HepG2 (cell line): ENCODE results near the gene HSF4. TPM values are rescaled to one million over a fixed set of nuclear protein-coding genes. Genes with fewer than 3 reads are reported as not detected.

Experiments used
- ATAC-seq: fragments of 200-7000 bp; cut with Tn5 transposase; 3 replicates; pipeline ENCODE4 v1.9.1; 2020; ENCODE audit warnings: mild to moderate bottlenecking, moderate library complexity
- BruUV-seq: library from RNA; stranded (reverse); fragments of 400-500 nt; replicated peaks from 2 replicates; lab custom pipeline; 2021; lab: Mats Ljungman, UMichigan
- CTCF ChIA-PET: fragments of 300-600 bp; formaldehyde crosslinking; extraction: SDS; loops from one replicate; lab custom pipeline; 2021; ENCODE audit warnings: low total read pairs, inconsistent platforms, low intra/inter-chr PET ratio; lab: Yijun Ruan, JAX
- POLR2A ChIA-PET: fragments of 350-600 bp; sonication (Branson Sonifier 250); formaldehyde crosslinking; loops from one replicate; lab custom pipeline; 2020; ENCODE audit warnings: antibody characterized with exemption, inconsistent platforms; lab: Yijun Ruan, JAX
- DNase-seq: peaks from one replicate; pipeline ENCODE4 v3.0.0-alpha.2; 2015; ENCODE audit warnings: low spot score
- FAIRE-seq: peaks from 3 replicates; lab custom pipeline; 2011; peaks lifted over from hg19 to GRCh38; lab: Jason Lieb, UNC
- H2AFZ ChIP-seq: one replicate; pipeline ENCODE4 v1.6.1; 2011; ENCODE audit warnings: low read length, inconsistent platforms
- H3K27ac ChIP-seq: fragments of 300-600 bp; 3 replicates; pipeline ENCODE4 v1.8.0; 2011; ENCODE audit warnings: mixed run types, mild to moderate bottlenecking, mixed read lengths, low read length, inconsistent platforms; ENCODE audit not compliant: insufficient read depth; ENCODE audit errors: extremely low read length
- H3K27me3 ChIP-seq, 2 experiments: fragments of 200-600 bp in 1 of 2; 2 replicates in 1 of 2; 3 replicates in 1 of 2; pipeline versions ENCODE4 v1.6.0 to v1.8.0; 2011; ENCODE audit warnings: low read length in 2 of 2, mild to moderate bottlenecking in 2 of 2, moderate library complexity in 2 of 2, inconsistent platforms in 1 of 2; ENCODE audit not compliant: insufficient read depth in 2 of 2, control insufficient read depth in 1 of 2
- H3K36me3 ChIP-seq, 2 experiments: fragments of 200-600 bp in 1 of 2; replicated peaks in 1 of 2; 2 replicates in 1 of 2; 3 replicates in 1 of 2; pipeline versions ENCODE4 v1.5.1 to v1.8.0; 2011; ENCODE audit warnings: low read length in 2 of 2, inconsistent platforms in 1 of 2; ENCODE audit not compliant: insufficient read depth in 2 of 2, control insufficient read depth in 1 of 2
- H3K4me1 ChIP-seq: 2 replicates; pipeline ENCODE4 v1.5.1; 2012; ENCODE audit warnings: low read length, inconsistent platforms; ENCODE audit not compliant: insufficient read depth
- H3K4me2 ChIP-seq: 2 replicates; pipeline ENCODE4 v1.6.0; 2011; ENCODE audit warnings: low read depth, low read length, inconsistent platforms
- H3K4me3 ChIP-seq, 3 experiments: fragments of 200-600 bp in 1 of 3; sonication (generic), shearing (Covaris generic) in 1 of 3; replicated peaks in 1 of 3; 2 replicates each; pipeline ENCODE4 v1.5.1; 2011 to 2016; ENCODE audit warnings: low read length in 3 of 3, inconsistent platforms in 2 of 3, low read depth in 2 of 3, mild to moderate bottlenecking in 2 of 3, control low read depth in 1 of 3, mixed read lengths in 1 of 3; ENCODE audit not compliant: insufficient read depth in 1 of 3
- H3K79me2 ChIP-seq: one replicate; pipeline ENCODE4 v1.6.1; 2011; ENCODE audit warnings: low read length, inconsistent platforms; ENCODE audit not compliant: insufficient read depth
- H3K9ac ChIP-seq: 2 replicates; pipeline ENCODE4 v1.6.0; 2011; ENCODE audit warnings: mild to moderate bottlenecking, low read depth, low read length, inconsistent platforms; ENCODE audit not compliant: insufficient read depth
- H3K9me3 ChIP-seq: 2 replicates; pipeline ENCODE4 v1.5.1; 2012; ENCODE audit warnings: mild to moderate bottlenecking, low read length
- H4K20me1 ChIP-seq: 2 replicates; pipeline ENCODE4 v1.6.0; 2011; ENCODE audit warnings: inconsistent platforms, mild to moderate bottlenecking, low read length, moderate library complexity; ENCODE audit not compliant: insufficient read depth
- ADNP ChIP-seq: sonication (generic); formaldehyde crosslinking; IDR thresholded peaks from 2 replicates; pipeline ENCODE4 v1.4.0; 2020; ENCODE audit warnings: missing genetic modification reagents
- ETV6 ChIP-seq: sonication (generic); formaldehyde crosslinking; conservative IDR thresholded peaks from 2 replicates; pipeline ENCODE4 v1.4.0; 2020; ENCODE audit warnings: missing genetic modification reagents
- GATAD1 ChIP-seq: IDR thresholded peaks from 2 replicates; pipeline ENCODE4 v1.6.1; 2016; ENCODE audit warnings: missing genetic modification reagents, missing compliant biosample characterization
- KLF11 ChIP-seq: IDR thresholded peaks from 2 replicates; pipeline ENCODE4 v1.6.1; 2016; ENCODE audit warnings: missing compliant biosample characterization
- STAT5B ChIP-seq: sonication (generic); formaldehyde crosslinking; IDR thresholded peaks from 2 replicates; pipeline ENCODE4 v1.4.0; 2020; ENCODE audit warnings: missing genetic modification reagents
- SUZ12 ChIP-seq: fragments of 150-350 bp; IDR thresholded peaks from 2 replicates; pipeline ENCODE4 v1.6.1; 2014; ENCODE audit warnings: low read depth, low read length
- ZBTB25 ChIP-seq: IDR thresholded peaks from 2 replicates; pipeline ENCODE4 v1.6.1; 2018; ENCODE audit warnings: missing genetic modification reagents
- ZBTB42 ChIP-seq: sonication (generic); formaldehyde crosslinking; IDR thresholded peaks from 2 replicates; pipeline ENCODE4 v1.5.0; 2020; ENCODE audit warnings: mild to moderate bottlenecking, missing genetic modification reagents
- ZBTB43 ChIP-seq: sonication (generic); formaldehyde crosslinking; conservative IDR thresholded peaks from 2 replicates; pipeline ENCODE4 v1.4.0; 2020; ENCODE audit warnings: missing genetic modification reagents
- ZFP90 ChIP-seq: sonication (generic); formaldehyde crosslinking; IDR thresholded peaks from 2 replicates; pipeline ENCODE4 v1.8.0; 2022; ENCODE audit warnings: missing genetic modification reagents, mild to moderate bottlenecking, inconsistent platforms, borderline replicate concordance
- ZFX ChIP-seq: sonication (generic); formaldehyde crosslinking; IDR thresholded peaks from 2 replicates; pipeline ENCODE4 v1.4.0; 2020; ENCODE audit warnings: mild to moderate bottlenecking, low read depth, missing genetic modification reagents, moderate library complexity
- ZNF33A ChIP-seq: sonication (generic); formaldehyde crosslinking; IDR thresholded peaks from 2 replicates; pipeline ENCODE4 v1.5.1; 2020; ENCODE audit warnings: missing genetic modification reagents, mild to moderate bottlenecking, moderate library complexity, borderline replicate concordance
- ZNF550 ChIP-seq: sonication (generic); formaldehyde crosslinking; IDR thresholded peaks from 2 replicates; pipeline ENCODE4 v1.4.0; 2020; ENCODE audit warnings: mild to moderate bottlenecking, missing genetic modification reagents, borderline replicate concordance
- ZSCAN22 ChIP-seq: sonication (generic); formaldehyde crosslinking; IDR thresholded peaks from 2 replicates; pipeline ENCODE4 v1.4.0; 2020; ENCODE audit warnings: mild to moderate bottlenecking, missing genetic modification reagents
- WGBS: methylation state at CpG from one replicate; pipeline ENCODE4 v1.1.6; 2017; ENCODE audit warnings: low lambda C conversion rate; 5-methylcytosine and 5-hydroxymethylcytosine counted together
- in situ Hi-C: cut with HindIII; loops from 2 replicates; pipeline ENCODE4 v1.10.0; 2017; ENCODE audit warnings: low pct_unique_long_range_greater_than_20kb; ENCODE audit not compliant: extremely low pct_ligation_motif_present
- intact Hi-C: fragments of 100-400 bp; cut with micrococcal nuclease; formaldehyde crosslinking; loops from one replicate; pipeline ENCODE4 v1.10.0; 2022; ENCODE audit not compliant: unreplicated experiment
- polyA plus RNA-seq, 8 experiments: library from polyadenylated mRNA; depleted of rRNA in 3 of 8; stranded (reverse) in 7 of 8; unstranded in 1 of 8; fragments of >200 nt; fragmentation: Illumina TruSeq in 4 of 8; extraction: Trizol in 4 of 8; gene quantifications; 2 replicates each; pipeline versions ENCODE4 v1.2.1 to v1.2.3, GENCODE V29; 2011 to 2016; ENCODE audit warnings: low read depth in 4 of 8, missing spikeins in 1 of 8, mixed read lengths in 1 of 8; ENCODE audit not compliant: insufficient read depth in 1 of 8
- total RNA-seq, 5 experiments: library from RNA; depleted of rRNA; stranded (reverse); fragments of >200 nt; fragmentation: Illumina TruSeq; extraction: Trizol; gene quantifications; 2 replicates each; pipeline ENCODE4 v1.2.3, GENCODE V29; 2016; ENCODE audit warnings: low read depth in 1 of 5
- TF ChIP-seq, protein P1 (sequence below): sonication (generic); formaldehyde crosslinking; conservative IDR thresholded peaks from 2 replicates; pipeline ENCODE4 v1.5.0; 2020; ENCODE audit warnings: missing genetic modification reagents
- TF ChIP-seq, protein P2 (sequence below), 2 experiments: sonication (generic) in 1 of 2; formaldehyde crosslinking in 1 of 2; IDR thresholded peaks; 2 replicates each; pipeline versions ENCODE4 v1.5.1 to v1.6.1; 2011 to 2020; ENCODE audit warnings: borderline replicate concordance in 1 of 2, low read depth in 1 of 2, low read length in 1 of 2, mild to moderate bottlenecking in 1 of 2, missing genetic modification reagents in 1 of 2, moderate library complexity in 1 of 2
- TF ChIP-seq, protein P3 (sequence below): sonication (generic); formaldehyde crosslinking; IDR thresholded peaks from 2 replicates; pipeline ENCODE4 v1.9.0; 2021; ENCODE audit warnings: missing genetic modification reagents, mild to moderate bottlenecking, borderline replicate concordance

HSF4 gene
- total and polyA plus RNA-seq, 2 of the 13 experiments (the other 11 are each of a cell fraction or from before 2014, with no cell fraction given) = 3.5 to 16.9 TPM

DNA sequence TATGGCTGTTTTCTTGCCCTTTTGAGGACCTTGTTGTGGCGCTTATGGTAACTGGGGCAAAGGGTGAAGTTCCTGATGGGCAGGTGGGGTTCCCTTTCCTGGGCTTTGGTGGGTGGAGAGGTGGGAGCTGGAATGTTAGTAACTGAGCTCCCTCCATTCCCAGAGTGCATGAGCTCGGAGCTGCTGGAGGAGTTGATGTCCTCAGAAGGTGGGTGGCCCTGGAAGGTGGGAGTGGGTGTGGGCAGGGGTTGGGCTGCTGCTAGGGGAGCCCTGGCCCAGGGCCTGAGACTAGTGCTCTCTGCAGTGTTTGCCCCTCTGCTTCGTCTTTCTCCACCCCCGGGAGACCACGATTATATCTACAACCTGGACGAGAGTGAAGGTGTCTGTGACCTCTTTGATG is 33.2 kb downstream of the HSF4 start:
- no peak for FAIRE-seq

More for the DNA sequence above, 33.2 kb downstream of the HSF4 start:
- Histone ChIP-seq H3K79me2 (peaks cover 14% of the 10 kb centered on the region), H3K4me1 (peaks cover 16% of the 10 kb centered on the region), H3K36me3 (peaks cover 50 to 77% of the 10 kb centered on the region in 2 experiments), H3K4me3 (no peak overlapping the region), H3K9ac (no peak overlapping the region), H3K27me3 (peaks cover 0 to 2% of the 10 kb centered on the region in 2 experiments; a peak in 1 of 5 replicates), H3K27ac (peak overlapping the region; percentile 4), H3K4me2 (no peak overlapping the region), H2AFZ (no peak overlapping the region), H3K9me3 (no peaks in the 10 kb centered on the region), H4K20me1 (no peaks in the 10 kb centered on the region; the same call in 1 of the 2 replicates)
- intact Hi-C loops (no loop called here), in situ Hi-C loops (no loop called here)
- no TSS peak for BruUV-seq
- DNase-seq (no peak), ATAC-seq (no peak)
- ChIA-PET POLR2A (interaction anchor here (0.9 to 1.8 kb wide), 6 partner anchors 8 to 50 kb away, joined by 3 to 7 read pairs (median 5); partner anchors contain the start of genes FHOD1, NOL3 and TMEM208), CTCF (no interaction called here)
- TF ChIP-seq ZBTB25 (no peak), GATAD1 (no peak), ZSCAN22 (CRISPR knock-in tag) (no peak), ETV6 (no peak), ZFX (no peak), STAT5B (CRISPR knock-in tag) (no peak), SUZ12 (no peak), ZBTB43 (CRISPR knock-in tag) (no peak), ZNF33A (CRISPR knock-in tag) (no peak), KLF11 (no peak), ZNF550 (CRISPR knock-in tag) (no peak), ADNP (no peak), ZBTB42 (CRISPR knock-in tag) (no peak), ZFP90 (CRISPR knock-in tag) (no peak)
- TF ChIP-seq, protein P1, sequence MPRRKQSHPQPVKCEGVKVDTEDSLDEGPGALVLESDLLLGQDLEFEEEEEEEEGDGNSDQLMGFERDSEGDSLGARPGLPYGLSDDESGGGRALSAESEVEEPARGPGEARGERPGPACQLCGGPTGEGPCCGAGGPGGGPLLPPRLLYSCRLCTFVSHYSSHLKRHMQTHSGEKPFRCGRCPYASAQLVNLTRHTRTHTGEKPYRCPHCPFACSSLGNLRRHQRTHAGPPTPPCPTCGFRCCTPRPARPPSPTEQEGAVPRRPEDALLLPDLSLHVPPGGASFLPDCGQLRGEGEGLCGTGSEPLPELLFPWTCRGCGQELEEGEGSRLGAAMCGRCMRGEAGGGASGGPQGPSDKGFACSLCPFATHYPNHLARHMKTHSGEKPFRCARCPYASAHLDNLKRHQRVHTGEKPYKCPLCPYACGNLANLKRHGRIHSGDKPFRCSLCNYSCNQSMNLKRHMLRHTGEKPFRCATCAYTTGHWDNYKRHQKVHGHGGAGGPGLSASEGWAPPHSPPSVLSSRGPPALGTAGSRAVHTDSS = no peak
- TF ChIP-seq, protein P2, sequence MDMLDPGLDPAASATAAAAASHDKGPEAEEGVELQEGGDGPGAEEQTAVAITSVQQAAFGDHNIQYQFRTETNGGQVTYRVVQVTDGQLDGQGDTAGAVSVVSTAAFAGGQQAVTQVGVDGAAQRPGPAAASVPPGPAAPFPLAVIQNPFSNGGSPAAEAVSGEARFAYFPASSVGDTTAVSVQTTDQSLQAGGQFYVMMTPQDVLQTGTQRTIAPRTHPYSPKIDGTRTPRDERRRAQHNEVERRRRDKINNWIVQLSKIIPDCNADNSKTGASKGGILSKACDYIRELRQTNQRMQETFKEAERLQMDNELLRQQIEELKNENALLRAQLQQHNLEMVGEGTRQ (IDR thresholded peaks at IDR 0.05; ENCODE audit: low read depth, low read length) = no peak
- TF ChIP-seq, protein P2 (CRISPR knock-in tag; IDR thresholded peaks at IDR 0.05; ENCODE audit: borderline replicate concordance) = no peak
- TF ChIP-seq, protein P3, sequence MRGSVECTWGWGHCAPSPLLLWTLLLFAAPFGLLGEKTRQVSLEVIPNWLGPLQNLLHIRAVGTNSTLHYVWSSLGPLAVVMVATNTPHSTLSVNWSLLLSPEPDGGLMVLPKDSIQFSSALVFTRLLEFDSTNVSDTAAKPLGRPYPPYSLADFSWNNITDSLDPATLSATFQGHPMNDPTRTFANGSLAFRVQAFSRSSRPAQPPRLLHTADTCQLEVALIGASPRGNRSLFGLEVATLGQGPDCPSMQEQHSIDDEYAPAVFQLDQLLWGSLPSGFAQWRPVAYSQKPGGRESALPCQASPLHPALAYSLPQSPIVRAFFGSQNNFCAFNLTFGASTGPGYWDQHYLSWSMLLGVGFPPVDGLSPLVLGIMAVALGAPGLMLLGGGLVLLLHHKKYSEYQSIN = no peak
- 88% methylated on average over 6 of the region's 6 CpGs for WGBS
